HEK293 (cell line): Measurements from ENCODE around the gene THBD.
A peak's percentile ranks its signal among the peaks of the same experiment; 100 is the strongest.

Experiments
- CTCF ChIA-PET: fragments of 350-600 bp; formaldehyde crosslinking; extraction: SDS; loops from one replicate; lab custom pipeline; 2021; ENCODE audit warnings: antibody characterized with exemption; lab: Yijun Ruan, JAX
- POLR2A ChIA-PET: fragments of 300-600 bp; formaldehyde crosslinking; extraction: SDS; loops from one replicate; lab custom pipeline; 2020; ENCODE audit warnings: antibody characterized with exemption, inconsistent platforms; lab: Yijun Ruan, JAX
- H3K27ac ChIP-seq: fragments of 200-500 bp; sonication (Bioruptor generic); 2 replicates; pipeline ENCODE4 v1.5.1; 2014; ENCODE audit warnings: low read depth, low read length, control low read depth, inconsistent platforms; ENCODE audit errors: extremely low read depth
- H3K36me3 ChIP-seq, 2 experiments: fragments of 200-500 bp in 1 of 2; sonication (Bioruptor generic) in 1 of 2; 1 replicate in 1 of 2; 2 replicates in 1 of 2; pipeline ENCODE4 v1.5.1; 2014 to 2017; ENCODE audit warnings: inconsistent platforms in 2 of 2, low read length in 2 of 2; ENCODE audit not compliant: control insufficient read depth in 2 of 2, insufficient read depth in 1 of 2
- H3K4me1 ChIP-seq: fragments of 200-500 bp; sonication (Bioruptor generic); 2 replicates; pipeline ENCODE4 v1.5.1; 2014; ENCODE audit warnings: mild to moderate bottlenecking, low read length, inconsistent platforms; ENCODE audit not compliant: control insufficient read depth, insufficient read depth
- H3K4me3 ChIP-seq: 2 replicates; pipeline ENCODE4 v1.5.1; 2011; ENCODE audit warnings: low read depth, mild to moderate bottlenecking, control low read depth, low read length, moderate library complexity
- H3K9me3 ChIP-seq: fragments of 200-500 bp; sonication (Bioruptor generic); 2 replicates; pipeline ENCODE4 v1.5.1; 2014; ENCODE audit warnings: low read depth, low read length, inconsistent platforms; ENCODE audit not compliant: control insufficient read depth, insufficient read depth
- GFI1B ChIP-seq: fragments of 450-650 bp; formaldehyde crosslinking; IDR thresholded peaks from 2 replicates; pipeline ENCODE4 v1.5.1; 2016; ENCODE audit warnings: missing biosample characterization, missing genetic modification characterization
- KLF1 ChIP-seq: fragments of 450-650 bp; formaldehyde crosslinking; IDR thresholded peaks from 2 replicates; pipeline ENCODE4 v1.5.1; 2016; ENCODE audit warnings: missing biosample characterization, missing genetic modification characterization
- REPIN1 ChIP-seq: fragments of 450-650 bp; formaldehyde crosslinking; IDR thresholded peaks from 2 replicates; pipeline ENCODE4 v1.5.1; 2017; ENCODE audit warnings: missing biosample characterization, missing genetic modification characterization, low read depth
- SALL2 ChIP-seq: fragments of 450-650 bp; formaldehyde crosslinking; IDR thresholded peaks from 2 replicates; pipeline ENCODE4 v1.5.0; 2017; ENCODE audit warnings: missing biosample characterization, mild to moderate bottlenecking, missing genetic modification characterization, borderline replicate concordance
- TRIM28 ChIP-seq: IDR thresholded peaks from 2 replicates; pipeline ENCODE4 v1.6.1; 2011; ENCODE audit warnings: low read length, control low read depth, borderline replicate concordance
- YY2 ChIP-seq: fragments of 450-650 bp; formaldehyde crosslinking; IDR thresholded peaks from 2 replicates; pipeline ENCODE4 v1.5.1; 2016; ENCODE audit warnings: missing biosample characterization, missing genetic modification characterization
- ZBTB1 ChIP-seq: fragments of 450-650 bp; formaldehyde crosslinking; IDR thresholded peaks from 2 replicates; pipeline ENCODE4 v1.5.1; 2016; ENCODE audit warnings: missing biosample characterization, missing genetic modification characterization
- ZBTB21 ChIP-seq: fragments of 450-650 bp; formaldehyde crosslinking; IDR thresholded peaks from 2 replicates; pipeline ENCODE4 v1.5.1; 2017; ENCODE audit warnings: missing biosample characterization, missing genetic modification characterization
- ZBTB8A ChIP-seq: fragments of 450-650 bp; formaldehyde crosslinking; IDR thresholded peaks from 2 replicates; pipeline ENCODE4 v1.5.1; 2016; ENCODE audit warnings: missing biosample characterization, missing genetic modification characterization
- ZFP69B ChIP-seq: fragments of 450-650 bp; formaldehyde crosslinking; IDR thresholded peaks from 2 replicates; pipeline ENCODE4 v1.5.1; 2016; ENCODE audit warnings: missing biosample characterization, missing genetic modification characterization
- ZNF121 ChIP-seq: fragments of 450-650 bp; formaldehyde crosslinking; IDR thresholded peaks from 2 replicates; pipeline ENCODE4 v1.5.1; 2016; ENCODE audit warnings: missing biosample characterization, missing genetic modification characterization
- ZNF132 ChIP-seq: fragments of 450-650 bp; formaldehyde crosslinking; IDR thresholded peaks from 2 replicates; pipeline ENCODE4 v1.5.1; 2017; ENCODE audit warnings: missing biosample characterization, missing genetic modification characterization, borderline replicate concordance
- ZNF2 ChIP-seq: fragments of 450-650 bp; formaldehyde crosslinking; IDR thresholded peaks from 2 replicates; pipeline ENCODE4 v1.5.1; 2016; ENCODE audit warnings: missing biosample characterization, missing genetic modification characterization
- ZNF202 ChIP-seq: fragments of 450-650 bp; formaldehyde crosslinking; IDR thresholded peaks from 2 replicates; pipeline ENCODE4 v1.5.1; 2016; ENCODE audit warnings: missing biosample characterization, missing genetic modification characterization, borderline replicate concordance
- ZNF24 ChIP-seq: fragments of 450-650 bp; formaldehyde crosslinking; IDR thresholded peaks from 2 replicates; pipeline ENCODE4 v1.5.1; 2016; ENCODE audit warnings: missing biosample characterization, missing genetic modification characterization
- ZNF302 ChIP-seq: fragments of 450-650 bp; formaldehyde crosslinking; IDR thresholded peaks from 2 replicates; pipeline ENCODE4 v1.5.1; 2016; ENCODE audit warnings: missing biosample characterization, missing genetic modification characterization, low read depth
- ZNF324 ChIP-seq: fragments of 450-650 bp; formaldehyde crosslinking; IDR thresholded peaks from 2 replicates; pipeline ENCODE4 v1.5.1; 2016; ENCODE audit warnings: missing biosample characterization, missing genetic modification characterization
- ZNF341 ChIP-seq: fragments of 450-650 bp; formaldehyde crosslinking; IDR thresholded peaks from 2 replicates; pipeline ENCODE4; 2016; ENCODE audit warnings: low read depth, missing biosample characterization, missing genetic modification characterization
- ZNF510 ChIP-seq: fragments of 450-650 bp; formaldehyde crosslinking; IDR thresholded peaks from 2 replicates; pipeline ENCODE4 v1.5.1; 2018; ENCODE audit warnings: mild to moderate bottlenecking, missing genetic modification characterization, missing biosample characterization; ENCODE audit not compliant: insufficient replicate concordance
- ZNF529 ChIP-seq: fragments of 450-650 bp; formaldehyde crosslinking; IDR thresholded peaks from 2 replicates; pipeline ENCODE4 v1.5.1; 2017; ENCODE audit warnings: missing genetic modification characterization, missing biosample characterization; ENCODE audit not compliant: insufficient replicate concordance
- ZNF555 ChIP-seq: fragments of 450-650 bp; formaldehyde crosslinking; conservative IDR thresholded peaks from 2 replicates; pipeline ENCODE4 v1.5.1; 2017; ENCODE audit warnings: missing biosample characterization, mild to moderate bottlenecking, missing genetic modification characterization, inconsistent platforms
- ZNF768 ChIP-seq: fragments of 450-650 bp; formaldehyde crosslinking; IDR thresholded peaks from 2 replicates; pipeline ENCODE4 v1.5.1; 2018; ENCODE audit warnings: missing biosample characterization, mild to moderate bottlenecking, missing genetic modification characterization
- TF ChIP-seq, protein P1 (sequence below): fragments of 450-650 bp; formaldehyde crosslinking; IDR thresholded peaks from 2 replicates; pipeline ENCODE4; 2016; ENCODE audit warnings: missing biosample characterization, missing genetic modification characterization
- TF ChIP-seq, protein P2 (sequence below): fragments of 450-650 bp; formaldehyde crosslinking; IDR thresholded peaks from 2 replicates; pipeline ENCODE4 v1.5.1; 2017; ENCODE audit warnings: missing biosample characterization, missing genetic modification characterization
- TF ChIP-seq, protein P3 (sequence below): fragments of 450-650 bp; formaldehyde crosslinking; IDR thresholded peaks from 2 replicates; pipeline ENCODE4 v1.5.1; 2017; ENCODE audit warnings: missing biosample characterization, missing genetic modification characterization
- TF ChIP-seq, protein P4 (sequence below): fragments of 450-650 bp; formaldehyde crosslinking; IDR thresholded peaks from 2 replicates; pipeline ENCODE4 v1.5.1; 2016; ENCODE audit warnings: missing biosample characterization, missing genetic modification characterization
- TF ChIP-seq, protein P5 (sequence below): fragments of 450-650 bp; formaldehyde crosslinking; optimal IDR thresholded peaks from 2 replicates; pipeline ENCODE3; 2016; ENCODE audit warnings: missing biosample characterization, mild to moderate bottlenecking, missing genetic modification characterization

THBD gene

GRCh38 chr20:23080521-23080920 lies 31.0 kb upstream of the THBD start:
- Histone ChIP-seq H3K4me1 (no peaks in the 10 kb centered on the region), H3K4me3 (no peak overlapping the region), H3K27ac (no peak overlapping the region), H3K36me3 (no peaks in the 10 kb centered on the region), H3K9me3 (no peaks in the 10 kb centered on the region)
- ChIA-PET POLR2A (no interaction called here), CTCF (no interaction called here)
- TF ChIP-seq KLF1 (tag by site-specific recombination): no peak
- TF ChIP-seq ZNF202 (tag by site-specific recombination): no peak
- no peak for TF ChIP-seq ZNF555 (tag by site-specific recombination)
- no peak for TF ChIP-seq ZNF510 (tag by site-specific recombination)
- TF ChIP-seq SALL2: no peak
- no peak for TF ChIP-seq ZBTB8A (tag by site-specific recombination)

- Histone ChIP-seq H3K9me3 (no peaks in the 10 kb centered on the region), H3K36me3 (no peaks in the 10 kb centered on the region), H3K4me3 (no peak overlapping the region), H3K4me1 (no peaks in the 10 kb centered on the region), H3K27ac (no peak overlapping the region)
- POLR2A ChIA-PET: no interaction called here
- CTCF ChIA-PET: interaction anchor here (0.8 to 1.3 kb wide), 6 partner anchors 10 to 155 kb away, joined by 3 to 7 read pairs (median 4); no protein-coding TSS in a partner anchor
- TF ChIP-seq, protein P1, sequence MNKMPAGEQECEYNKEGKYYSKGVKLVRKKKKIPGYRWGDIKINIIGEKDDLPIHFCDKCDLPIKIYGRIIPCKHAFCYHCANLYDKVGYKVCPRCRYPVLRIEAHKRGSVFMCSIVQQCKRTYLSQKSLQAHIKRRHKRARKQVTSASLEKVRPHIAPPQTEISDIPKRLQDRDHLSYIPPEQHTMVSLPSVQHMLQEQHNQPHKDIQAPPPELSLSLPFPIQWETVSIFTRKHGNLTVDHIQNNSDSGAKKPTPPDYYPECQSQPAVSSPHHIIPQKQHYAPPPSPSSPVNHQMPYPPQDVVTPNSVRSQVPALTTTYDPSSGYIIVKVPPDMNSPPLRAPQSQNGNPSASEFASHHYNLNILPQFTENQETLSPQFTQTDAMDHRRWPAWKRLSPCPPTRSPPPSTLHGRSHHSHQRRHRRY (tag by site-specific recombination): no peak
- TF ChIP-seq REPIN1 (tag by site-specific recombination) (no peak), ZNF768 (tag by site-specific recombination) (no peak), ZNF121 (tag by site-specific recombination) (no peak), ZNF324 (tag by site-specific recombination) (no peak), ZNF132 (tag by site-specific recombination) (no peak), ZNF529 (no peak), ZNF302 (tag by site-specific recombination) (no peak)
These were observed 30.5 kb upstream of the THBD start for GRCh38 chr20:23079926-23080325.

DNA sequence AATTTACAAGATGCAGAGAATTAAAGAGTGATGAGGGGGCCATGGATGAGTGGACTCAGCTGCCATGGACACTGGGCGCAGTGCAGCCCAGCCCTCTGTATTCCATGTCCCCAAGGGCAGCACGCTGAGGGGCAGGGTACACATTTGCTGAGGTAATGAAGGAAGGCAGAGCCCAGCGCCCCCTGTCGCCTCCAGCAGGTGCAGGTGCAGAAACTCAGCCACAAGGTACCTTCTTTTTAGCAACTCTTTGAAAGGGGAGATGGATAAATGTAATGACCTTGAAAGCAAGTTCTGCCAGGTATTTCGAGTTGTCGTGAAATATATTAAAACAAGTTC lies 29.5 kb upstream of the THBD start:
- Histone ChIP-seq H3K36me3 (no peaks in the 10 kb centered on the region), H3K4me3 (no peak overlapping the region), H3K27ac (no peak overlapping the region), H3K4me1 (no peaks in the 10 kb centered on the region), H3K9me3 (no peaks in the 10 kb centered on the region)
- CTCF ChIA-PET: interaction anchor here (0.6 to 1.3 kb wide), 10 partner anchors 11 to 355 kb away, joined by 3 to 7 read pairs (median 4); no protein-coding TSS in a partner anchor
- POLR2A ChIA-PET: no interaction called here
- TF ChIP-seq, protein P2, sequence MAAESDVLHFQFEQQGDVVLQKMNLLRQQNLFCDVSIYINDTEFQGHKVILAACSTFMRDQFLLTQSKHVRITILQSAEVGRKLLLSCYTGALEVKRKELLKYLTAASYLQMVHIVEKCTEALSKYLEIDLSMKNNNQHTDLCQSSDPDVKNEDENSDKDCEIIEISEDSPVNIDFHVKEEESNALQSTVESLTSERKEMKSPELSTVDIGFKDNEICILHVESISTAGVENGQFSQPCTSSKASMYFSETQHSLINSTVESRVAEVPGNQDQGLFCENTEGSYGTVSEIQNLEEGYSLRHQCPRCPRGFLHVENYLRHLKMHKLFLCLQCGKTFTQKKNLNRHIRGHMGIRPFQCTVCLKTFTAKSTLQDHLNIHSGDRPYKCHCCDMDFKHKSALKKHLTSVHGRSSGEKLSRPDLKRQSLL: no peak
- TF ChIP-seq ZNF341 (tag by site-specific recombination) (no peak), ZNF24 (tag by site-specific recombination) (no peak), ZFP69B (tag by site-specific recombination) (no peak), GFI1B (tag by site-specific recombination) (no peak), ZBTB21 (tag by site-specific recombination) (no peak), ZBTB1 (tag by site-specific recombination) (no peak), ZNF2 (no peak), YY2 (tag by site-specific recombination) (no peak), TRIM28 (0 out of 2 replicates have a peak, but pooled peaks have one; percentile 36)
- TF ChIP-seq, protein P3, sequence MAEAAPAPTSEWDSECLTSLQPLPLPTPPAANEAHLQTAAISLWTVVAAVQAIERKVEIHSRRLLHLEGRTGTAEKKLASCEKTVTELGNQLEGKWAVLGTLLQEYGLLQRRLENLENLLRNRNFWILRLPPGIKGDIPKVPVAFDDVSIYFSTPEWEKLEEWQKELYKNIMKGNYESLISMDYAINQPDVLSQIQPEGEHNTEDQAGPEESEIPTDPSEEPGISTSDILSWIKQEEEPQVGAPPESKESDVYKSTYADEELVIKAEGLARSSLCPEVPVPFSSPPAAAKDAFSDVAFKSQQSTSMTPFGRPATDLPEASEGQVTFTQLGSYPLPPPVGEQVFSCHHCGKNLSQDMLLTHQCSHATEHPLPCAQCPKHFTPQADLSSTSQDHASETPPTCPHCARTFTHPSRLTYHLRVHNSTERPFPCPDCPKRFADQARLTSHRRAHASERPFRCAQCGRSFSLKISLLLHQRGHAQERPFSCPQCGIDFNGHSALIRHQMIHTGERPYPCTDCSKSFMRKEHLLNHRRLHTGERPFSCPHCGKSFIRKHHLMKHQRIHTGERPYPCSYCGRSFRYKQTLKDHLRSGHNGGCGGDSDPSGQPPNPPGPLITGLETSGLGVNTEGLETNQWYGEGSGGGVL (tag by site-specific recombination): no peak
- TF ChIP-seq, protein P4, sequence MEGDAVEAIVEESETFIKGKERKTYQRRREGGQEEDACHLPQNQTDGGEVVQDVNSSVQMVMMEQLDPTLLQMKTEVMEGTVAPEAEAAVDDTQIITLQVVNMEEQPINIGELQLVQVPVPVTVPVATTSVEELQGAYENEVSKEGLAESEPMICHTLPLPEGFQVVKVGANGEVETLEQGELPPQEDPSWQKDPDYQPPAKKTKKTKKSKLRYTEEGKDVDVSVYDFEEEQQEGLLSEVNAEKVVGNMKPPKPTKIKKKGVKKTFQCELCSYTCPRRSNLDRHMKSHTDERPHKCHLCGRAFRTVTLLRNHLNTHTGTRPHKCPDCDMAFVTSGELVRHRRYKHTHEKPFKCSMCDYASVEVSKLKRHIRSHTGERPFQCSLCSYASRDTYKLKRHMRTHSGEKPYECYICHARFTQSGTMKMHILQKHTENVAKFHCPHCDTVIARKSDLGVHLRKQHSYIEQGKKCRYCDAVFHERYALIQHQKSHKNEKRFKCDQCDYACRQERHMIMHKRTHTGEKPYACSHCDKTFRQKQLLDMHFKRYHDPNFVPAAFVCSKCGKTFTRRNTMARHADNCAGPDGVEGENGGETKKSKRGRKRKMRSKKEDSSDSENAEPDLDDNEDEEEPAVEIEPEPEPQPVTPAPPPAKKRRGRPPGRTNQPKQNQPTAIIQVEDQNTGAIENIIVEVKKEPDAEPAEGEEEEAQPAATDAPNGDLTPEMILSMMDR (tag by site-specific recombination): peak; percentile 21; the same call in 1 of the 2 replicates
- TF ChIP-seq, protein P5, sequence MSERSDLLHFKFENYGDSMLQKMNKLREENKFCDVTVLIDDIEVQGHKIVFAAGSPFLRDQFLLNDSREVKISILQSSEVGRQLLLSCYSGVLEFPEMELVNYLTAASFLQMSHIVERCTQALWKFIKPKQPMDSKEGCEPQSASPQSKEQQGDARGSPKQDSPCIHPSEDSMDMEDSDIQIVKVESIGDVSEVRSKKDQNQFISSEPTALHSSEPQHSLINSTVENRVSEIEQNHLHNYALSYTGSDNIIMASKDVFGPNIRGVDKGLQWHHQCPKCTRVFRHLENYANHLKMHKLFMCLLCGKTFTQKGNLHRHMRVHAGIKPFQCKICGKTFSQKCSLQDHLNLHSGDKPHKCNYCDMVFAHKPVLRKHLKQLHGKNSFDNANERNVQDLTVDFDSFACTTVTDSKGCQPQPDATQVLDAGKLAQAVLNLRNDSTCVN (tag by site-specific recombination): no peak
